GM10266 (cell line): ENCODE results near the gene MASP2.
"Not testable (repeated sequence)": the region's sequence is repeated elsewhere in the genome, so short reads cannot be mapped to it uniquely, and the experiment has no call there.

Source experiments
- DNase-seq: peaks from one replicate; pipeline ENCODE4 v3.0.0; 2012; ENCODE audit errors: extremely low spot score
- CTCF ChIP-seq: IDR thresholded peaks from 2 replicates; pipeline ENCODE4 v1.5.1; 2012; ENCODE audit warnings: mild to moderate bottlenecking, low read depth; ENCODE audit not compliant: control insufficient read depth, insufficient read depth; ENCODE audit errors: missing control alignments

MASP2 gene

DNA sequence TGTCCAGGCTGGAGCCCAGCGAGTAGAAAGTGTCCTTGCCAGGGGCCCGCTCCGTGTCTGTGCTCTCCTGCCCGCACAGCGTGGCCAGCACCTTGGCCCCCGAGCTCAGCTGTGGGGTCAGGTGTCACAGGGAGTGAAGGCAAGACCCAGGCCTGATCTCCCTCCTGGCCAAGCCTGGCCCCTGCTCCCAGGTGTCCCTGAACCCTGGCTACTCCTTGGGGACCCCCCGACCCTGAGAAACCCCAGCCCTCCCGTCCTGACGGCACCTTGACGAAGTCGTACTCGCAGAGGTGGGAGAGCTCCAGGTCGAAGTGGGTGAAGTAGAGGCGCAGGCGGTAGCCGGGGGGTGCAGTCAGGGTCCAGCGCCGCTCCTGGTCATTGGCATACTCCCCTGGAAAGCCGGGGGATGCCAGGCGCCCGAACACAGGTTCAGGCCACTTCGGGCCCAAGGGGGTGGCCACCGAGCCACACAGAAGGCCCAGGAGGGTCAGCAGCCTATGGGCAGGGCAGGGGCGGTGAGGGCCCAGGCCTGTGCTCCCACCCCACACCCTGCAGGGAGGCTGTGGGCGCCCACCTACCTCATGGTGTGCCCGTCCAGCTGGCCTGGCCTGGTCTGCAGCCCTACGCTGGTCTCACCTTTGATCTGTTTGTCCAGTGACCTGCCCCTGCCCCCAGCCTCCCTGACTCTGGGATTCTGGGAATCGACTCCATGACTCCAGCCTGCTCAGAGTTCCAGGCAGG, at the start of gene MASP2:
Gene MASP2, minus strand, starts transcription at position 615 of the 741 bp plus-strand sequence. Its CDS starts 32 bp downstream, at position 583.
- no peak for DNase-seq
- TF ChIP-seq CTCF: no peak

DNA sequence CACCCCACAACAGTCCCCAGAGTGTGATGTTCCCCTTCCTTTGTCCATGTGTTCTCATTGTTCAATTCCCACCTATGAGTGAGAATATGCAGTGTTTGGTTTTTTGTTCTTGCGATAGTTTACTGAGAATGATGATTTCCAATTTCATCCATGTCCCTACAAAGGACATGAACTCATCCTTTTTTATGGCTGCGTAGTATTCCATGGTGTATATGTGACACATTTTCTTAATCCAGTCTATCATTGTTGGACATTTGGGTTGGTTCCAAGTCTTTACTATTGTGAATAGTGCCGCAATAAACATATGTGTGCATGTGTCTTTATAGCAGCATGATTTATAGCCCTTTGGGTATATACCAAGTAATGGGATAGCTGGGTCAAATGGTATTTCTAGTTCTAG, 36.7 kb upstream of the MASP2 start:
- not testable (repeated sequence) for DNase-seq

GRCh38 chr1:11080931-11081330, 33.9 kb upstream of the MASP2 start:
- no peak for TF ChIP-seq CTCF
- DNase-seq: no peak

- TF ChIP-seq CTCF: no peak
- no peak for DNase-seq
Measured at GRCh38 chr1:11078631-11079030, 31.6 kb upstream of the MASP2 start.

DNA sequence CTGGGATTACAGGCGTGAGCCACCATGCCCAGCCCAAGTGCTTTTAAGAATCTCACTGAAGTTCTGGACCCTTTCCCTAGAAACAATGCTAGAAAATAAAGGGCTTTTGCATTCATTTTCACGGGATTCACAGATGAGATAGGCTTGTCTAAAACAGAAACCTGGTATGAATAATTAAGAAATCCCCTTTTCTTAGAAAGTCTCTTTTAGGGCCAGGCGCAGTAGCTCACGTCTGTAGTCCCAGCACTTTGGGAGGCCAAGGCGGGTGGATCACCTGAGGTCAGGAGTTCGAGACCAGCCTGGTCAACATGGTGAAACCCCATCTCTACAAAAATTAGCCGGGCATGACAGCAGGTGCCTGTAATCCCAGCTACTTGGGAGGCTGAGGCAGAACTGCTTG, 26.4 kb upstream of the MASP2 start:
- peak; percentile 56 for DNase-seq

DNA sequence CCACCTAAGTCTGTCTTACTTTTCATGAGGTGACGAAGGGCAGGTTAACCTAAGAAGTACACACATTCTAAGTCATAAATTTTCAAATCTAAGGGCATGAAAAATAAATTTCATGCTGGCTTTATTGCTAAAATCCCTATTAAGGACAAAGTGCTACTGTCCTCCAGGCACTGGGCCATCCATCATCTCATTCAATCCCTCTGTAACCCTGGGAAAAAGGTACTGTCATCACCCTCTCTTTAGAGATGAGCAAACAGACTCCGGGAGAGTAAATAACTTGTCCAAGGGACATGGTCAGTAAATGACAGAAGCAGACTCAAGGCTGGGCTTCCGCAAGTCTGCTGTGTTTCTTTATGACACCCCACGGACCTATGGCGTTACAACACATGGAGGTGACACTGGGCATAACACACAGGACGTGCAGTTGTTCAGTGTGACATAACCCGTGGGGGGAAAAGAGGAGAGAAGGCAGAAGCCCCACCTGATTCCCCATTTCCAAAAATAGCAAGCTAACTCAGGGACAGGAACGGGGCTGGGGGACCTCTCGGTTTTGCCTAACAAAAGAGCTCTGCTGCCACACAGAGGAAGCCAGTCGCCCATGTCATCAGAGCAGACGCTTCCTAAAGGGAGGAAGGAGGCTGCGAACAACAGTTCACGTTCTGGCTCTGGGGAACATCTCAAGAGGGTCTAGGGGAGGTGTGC, 25.3 kb upstream of the MASP2 start:
- peak; percentile 43 for TF ChIP-seq CTCF
- peak; percentile 49 for DNase-seq

- DNase-seq: no peak
- no peak for TF ChIP-seq CTCF
Measured at GRCh38 chr1:11071463-11072215, 24.6 kb upstream of the MASP2 start.

- TF ChIP-seq CTCF: no peak
- no peak for DNase-seq
Measured at GRCh38 chr1:11070876-11071275, 23.8 kb upstream of the MASP2 start.
